K562 treated with DMSO at 1 percent for 12 hours (cell line): Measurements from ENCODE around the gene MYL12B. TPM values are rescaled to one million over a fixed set of nuclear protein-coding genes. Genes with fewer than 3 reads are reported as not detected.

Experiments used
- total RNA-seq: library from RNA; unstranded; fragments of 300-600 nt; gene quantifications from 2 replicates; pipeline ENCODE4 v1.2.3, GENCODE V29; 2022; ENCODE audit not compliant: insufficient read depth

The MYL12B gene
- 290 and 303 TPM in 2 replicates for total RNA-seq

DNA sequence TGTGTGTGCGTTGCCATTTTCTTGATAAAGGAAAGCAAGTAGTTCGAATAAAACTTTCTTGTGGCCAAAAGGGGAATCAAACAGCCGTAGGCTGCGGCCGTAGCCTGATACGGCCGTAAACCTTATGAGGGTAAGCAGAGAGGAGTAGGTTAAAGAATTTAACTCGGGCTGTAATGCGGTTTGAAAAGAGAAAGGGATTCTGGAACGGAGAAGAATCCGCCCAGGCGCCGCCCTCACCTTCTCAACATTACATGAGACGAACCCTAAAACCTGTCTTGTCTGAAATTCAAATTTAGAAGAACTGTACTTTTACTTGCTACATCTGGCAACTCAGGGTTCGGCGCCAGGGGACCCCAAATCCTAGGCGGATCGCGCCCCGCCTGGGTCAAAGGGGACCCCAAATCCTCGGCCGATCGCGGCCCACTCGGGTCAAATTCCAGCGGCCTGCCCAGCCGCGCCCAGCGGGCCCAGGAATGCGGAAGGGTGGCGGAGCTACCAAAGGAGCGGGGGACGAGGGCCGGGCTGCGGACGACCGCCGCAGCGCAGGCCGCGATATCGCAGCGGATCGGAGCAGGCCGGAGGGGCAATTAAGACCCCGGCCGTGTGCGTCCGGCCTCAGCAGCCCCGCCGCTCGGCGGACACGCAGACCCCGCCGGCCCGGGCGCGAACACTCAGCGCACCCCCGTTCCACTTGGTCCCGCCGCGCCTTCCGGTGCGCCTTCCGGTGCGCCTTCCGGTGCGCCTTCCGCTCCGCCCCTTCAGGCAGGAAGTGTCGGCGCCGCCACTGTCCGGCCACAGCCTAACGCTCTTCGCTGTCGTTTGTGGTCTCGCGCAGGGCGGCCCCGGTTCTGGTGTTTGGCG is at the start of gene MYL12B:
Gene MYL12B (plus strand): TSS at position 761 of the 861 bp plus-strand sequence. CDS start 10,766 bp downstream, outside the sequence.

DNA sequence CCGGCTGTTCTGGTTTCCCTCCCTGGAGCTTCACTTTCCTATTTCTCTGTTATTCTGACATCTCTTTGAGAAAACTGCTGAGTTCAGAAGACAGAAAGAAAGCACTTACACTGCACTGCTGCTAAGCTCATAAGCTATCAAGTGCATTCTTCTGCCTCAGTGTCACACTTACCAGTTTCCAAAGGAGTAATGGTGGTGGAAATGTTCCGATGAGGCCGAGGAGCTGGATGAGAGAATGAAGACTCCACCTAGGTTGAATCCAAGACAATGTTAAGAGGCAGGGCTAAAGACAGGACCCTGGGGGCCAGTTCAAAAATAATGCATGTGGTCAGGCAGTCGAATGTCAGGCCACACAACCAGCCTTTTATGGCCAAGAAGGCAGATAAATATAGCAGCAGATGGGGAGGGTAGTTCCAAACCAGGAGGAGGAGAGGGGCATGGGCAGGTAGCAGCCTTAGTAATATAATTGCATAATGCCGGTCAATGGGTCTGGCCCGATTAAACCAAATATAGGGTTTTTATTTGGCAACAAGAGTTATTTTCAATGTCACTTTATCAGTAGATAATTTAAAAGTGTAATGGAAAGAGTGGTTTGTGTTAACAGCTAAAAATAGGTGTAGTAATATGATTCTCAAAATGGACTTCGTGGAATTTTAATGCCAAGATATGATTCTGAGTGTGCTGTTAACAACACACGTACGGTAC is 42.1 kb upstream of the MYL12B start, which contains the start of gene MYOM1:
Gene MYOM1 (minus strand): TSS at position 338 of the 705 bp plus-strand sequence. CDS start 4,745 bp downstream, outside the sequence.

GRCh38 chr18:3247240-3248061 is 14.5 kb upstream of the MYL12B start, which contains the start of gene MYL12A:
Gene MYL12A (plus strand): TSS chr18:3247801. CDS start chr18:3253248, 5,447 bp downstream.

Other genes starting within 250 kb of the MYL12B start
- 13.6 and 46.2 TPM in 2 replicates for gene LPIN2, start 249.0 kb upstream of the MYL12B start, total RNA-seq
- gene MYOM1, start 42.2 kb upstream of the MYL12B start, total RNA-seq: 0.55 and 1.6 TPM in 2 replicates
- 375 and 438 TPM in 2 replicates for gene MYL12A, start 14.3 kb upstream of the MYL12B start, total RNA-seq
- gene TGIF1, start 188.0 kb downstream of the MYL12B start, total RNA-seq: 19.4 and 41.5 TPM in 2 replicates